ENCODE results near the gene WDR70.

Gene WDR70

DNA sequence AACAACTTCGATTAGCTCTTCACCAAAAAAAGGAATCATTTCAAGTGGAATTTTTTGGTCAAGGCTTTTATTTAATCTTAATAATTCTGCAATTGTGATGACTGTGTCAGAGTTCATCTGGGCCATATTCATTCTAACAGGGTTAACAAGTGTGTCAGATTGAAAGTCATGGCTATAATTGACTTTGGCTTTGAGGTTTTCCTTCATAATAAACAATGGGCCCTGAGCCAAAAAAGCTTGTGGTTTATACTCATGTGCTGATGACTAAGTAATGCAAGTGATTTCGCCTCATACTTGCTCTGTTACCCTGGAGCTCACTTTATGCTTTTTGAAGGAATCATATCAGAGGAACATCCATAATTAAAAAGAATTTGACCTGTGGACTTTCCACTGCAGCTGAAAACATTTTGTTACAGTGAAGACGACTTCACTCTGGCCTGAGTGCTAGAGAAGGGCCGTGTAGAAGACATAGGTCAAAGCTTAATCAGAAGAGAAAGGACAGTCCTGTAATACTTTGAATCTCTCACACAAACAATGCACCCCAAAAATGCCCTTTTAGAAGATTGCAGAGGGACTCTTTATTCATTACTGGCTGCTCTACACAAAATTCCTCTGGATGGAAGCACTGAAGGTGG, 359.1 kb downstream of the WDR70 start:
- no peak for TF ChIP-seq ZNF384 (IDR thresholded peaks at IDR 0.05)
- TF ChIP-seq, protein P1, sequence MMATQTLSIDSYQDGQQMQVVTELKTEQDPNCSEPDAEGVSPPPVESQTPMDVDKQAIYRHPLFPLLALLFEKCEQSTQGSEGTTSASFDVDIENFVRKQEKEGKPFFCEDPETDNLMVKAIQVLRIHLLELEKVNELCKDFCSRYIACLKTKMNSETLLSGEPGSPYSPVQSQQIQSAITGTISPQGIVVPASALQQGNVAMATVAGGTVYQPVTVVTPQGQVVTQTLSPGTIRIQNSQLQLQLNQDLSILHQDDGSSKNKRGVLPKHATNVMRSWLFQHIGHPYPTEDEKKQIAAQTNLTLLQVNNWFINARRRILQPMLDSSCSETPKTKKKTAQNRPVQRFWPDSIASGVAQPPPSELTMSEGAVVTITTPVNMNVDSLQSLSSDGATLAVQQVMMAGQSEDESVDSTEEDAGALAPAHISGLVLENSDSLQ (IDR thresholded peaks at IDR 0.05) = no peak
- no peak for TF ChIP-seq LEF1 (IDR thresholded peaks at IDR 0.05; ENCODE audit: borderline replicate concordance)
- TF ChIP-seq ELF4 (IDR thresholded peaks at IDR 0.05) = no peak
- no peak for TF ChIP-seq CTBP1 (IDR thresholded peaks at IDR 0.05; ENCODE audit: borderline replicate concordance)
- no peak for TF ChIP-seq SP1 (IDR thresholded peaks at IDR 0.05)
- TF ChIP-seq TARDBP (IDR thresholded peaks at IDR 0.05) = no peak
- TF ChIP-seq NFRKB (IDR thresholded peaks at IDR 0.05) = no peak
- TF ChIP-seq FOXK2 (IDR thresholded peaks at IDR 0.05) = no peak
- TF ChIP-seq L3MBTL2 (conservative IDR thresholded peaks at IDR 0.05) = no peak
- no peak for TF ChIP-seq SUZ12 (IDR thresholded peaks at IDR 0.05)
- no peak for TF ChIP-seq FOXM1 (IDR thresholded peaks at IDR 0.05; ENCODE audit: borderline replicate concordance)
- TF ChIP-seq HDGF (IDR thresholded peaks at IDR 0.05; ENCODE audit: borderline replicate concordance) = no peak
- TF ChIP-seq ARNT (IDR thresholded peaks at IDR 0.05) = no peak
- no peak for TF ChIP-seq BHLHE40 (IDR thresholded peaks at IDR 0.05; ENCODE audit: borderline replicate concordance)
- ChIA-PET CTCF (interaction anchor here (0.9 to 1.3 kb wide), 2 partner anchors 14 to 15 kb away, joined by 3 to 4 read pairs; no protein-coding TSS in a partner anchor), POLR2A (no interaction called here)
- DNase-seq (ENCODE audit: extremely low spot score) = no peak

DNA sequence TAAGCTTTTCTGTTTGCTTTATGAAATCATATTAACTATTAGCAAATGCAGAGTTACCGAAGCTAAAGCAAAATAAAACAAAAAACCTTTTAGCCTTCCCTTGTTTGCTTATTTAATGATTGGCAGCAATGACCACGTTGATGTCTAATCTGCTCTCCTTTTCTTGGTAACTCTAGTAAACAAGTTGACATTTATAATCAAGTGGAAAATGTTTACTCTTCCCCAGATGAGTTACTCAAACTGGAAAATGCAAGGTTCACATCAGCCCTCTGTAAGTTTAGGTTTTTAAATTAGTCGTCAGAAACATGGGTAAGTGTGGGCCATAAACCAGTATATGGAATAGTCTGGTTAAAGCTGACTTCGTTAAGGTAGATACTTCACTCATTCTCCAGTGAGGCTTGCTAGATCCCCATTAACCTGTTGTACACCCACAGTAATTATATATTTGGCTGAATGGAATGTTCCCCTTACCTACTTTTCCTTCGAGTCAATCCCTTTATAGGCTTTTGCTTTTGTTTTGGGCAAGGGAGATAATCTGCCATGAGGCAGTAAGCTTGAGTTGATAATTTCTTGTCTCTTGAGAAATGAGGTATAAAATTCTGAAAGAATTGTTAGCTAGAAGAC, 359.9 kb downstream of the WDR70 start:
- POLR2A ChIA-PET = no interaction called here
- no peak for DNase-seq (ENCODE audit: extremely low spot score)
- TF ChIP-seq L3MBTL2 (conservative IDR thresholded peaks at IDR 0.05) = no peak
- no peak for TF ChIP-seq ELF4 (IDR thresholded peaks at IDR 0.05)
- CTCF ChIA-PET = interaction anchor here (1.2 kb wide), 1 partner anchor 16 kb away, joined by 4 read pairs; no protein-coding TSS in a partner anchor

DNA sequence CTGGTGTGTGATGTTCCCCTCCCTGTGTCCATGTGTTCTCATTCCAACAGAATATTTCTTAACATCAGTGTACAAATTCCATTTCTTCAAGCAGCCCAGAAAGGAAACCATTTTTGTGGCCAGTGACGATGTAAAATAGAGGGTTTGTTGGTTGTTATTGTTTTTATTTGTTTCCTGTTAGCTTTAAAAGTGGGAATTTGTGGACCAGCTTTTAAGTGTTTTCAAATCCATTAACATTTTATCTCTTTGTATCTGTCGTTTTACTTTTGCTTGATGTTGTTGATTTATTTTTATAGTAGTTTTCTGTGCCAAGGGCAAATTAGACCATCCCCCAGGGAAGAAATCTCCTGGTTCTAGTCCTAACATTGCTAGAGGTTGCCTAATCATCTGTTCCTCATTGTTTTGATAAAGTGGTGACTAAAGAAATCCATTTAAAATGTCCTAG, 360.7 kb downstream of the WDR70 start:
- ChIA-PET CTCF (interaction anchor here (1.2 kb wide), 1 partner anchor 17 kb away, joined by 4 read pairs; no protein-coding TSS in a partner anchor), POLR2A (no interaction called here)
- TF ChIP-seq BHLHE40 (IDR thresholded peaks at IDR 0.05; ENCODE audit: borderline replicate concordance) (no peak), TARDBP (IDR thresholded peaks at IDR 0.05) (no peak), ZNF384 (IDR thresholded peaks at IDR 0.05) (no peak), CTBP1 (IDR thresholded peaks at IDR 0.05; ENCODE audit: borderline replicate concordance) (no peak), ARNT (IDR thresholded peaks at IDR 0.05) (no peak), NFRKB (IDR thresholded peaks at IDR 0.05) (no peak), SUZ12 (IDR thresholded peaks at IDR 0.05) (no peak), FOXA1 (IDR thresholded peaks at IDR 0.05) (no peak), L3MBTL2 (conservative IDR thresholded peaks at IDR 0.05) (no peak), ELF4 (IDR thresholded peaks at IDR 0.05) (no peak), LEF1 (IDR thresholded peaks at IDR 0.05; ENCODE audit: borderline replicate concordance) (no peak), HDGF (IDR thresholded peaks at IDR 0.05; ENCODE audit: borderline replicate concordance) (no peak), SP1 (IDR thresholded peaks at IDR 0.05) (no peak), FOXM1 (IDR thresholded peaks at IDR 0.05; ENCODE audit: borderline replicate concordance) (no peak), FOXK2 (IDR thresholded peaks at IDR 0.05) (no peak)
- TF ChIP-seq, protein P1 (IDR thresholded peaks at IDR 0.05) = no peak
- no peak for DNase-seq (ENCODE audit: extremely low spot score)

DNA sequence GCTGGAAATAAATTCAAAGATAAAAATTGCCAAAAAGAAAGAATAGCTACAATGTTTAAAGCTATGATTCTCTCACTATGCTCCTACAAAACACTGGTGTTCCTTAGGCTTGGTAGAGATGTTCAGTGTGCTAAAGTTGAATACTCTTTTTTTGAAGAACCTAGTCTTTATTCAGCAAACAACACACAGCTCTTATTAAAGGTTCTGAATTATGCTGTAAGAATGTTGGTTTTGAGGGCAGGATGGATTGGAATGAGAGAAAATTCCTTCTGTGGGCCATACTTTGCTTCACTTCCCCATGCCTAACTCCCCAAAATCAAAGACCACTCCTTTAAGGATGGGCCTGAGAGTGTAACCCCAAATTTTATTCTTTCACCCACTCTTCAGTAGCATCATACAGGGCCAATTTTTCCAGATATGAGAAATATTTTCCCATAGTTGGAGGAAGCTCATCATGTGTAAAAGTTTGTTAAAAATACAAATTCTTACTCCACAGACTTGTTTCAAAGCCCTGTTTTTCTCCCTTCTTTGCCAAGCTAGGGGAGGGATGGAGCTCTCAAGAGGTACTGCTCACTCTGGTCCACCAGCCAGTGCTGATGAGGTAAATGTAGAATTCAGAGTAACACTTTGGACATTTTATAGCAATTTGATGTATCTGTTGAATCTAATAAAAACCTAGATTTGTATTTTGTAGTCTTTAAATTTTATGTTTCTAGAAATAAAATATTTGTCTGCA, 361.4 kb downstream of the WDR70 start:
- CTCF ChIA-PET = interaction anchor here (1.2 kb wide), 1 partner anchor 18 kb away, joined by 4 read pairs; no protein-coding TSS in a partner anchor
- DNase-seq (ENCODE audit: extremely low spot score) = no peak
- TF ChIP-seq ELF4 (IDR thresholded peaks at IDR 0.05) (no peak), FOXK2 (IDR thresholded peaks at IDR 0.05) (no peak), HDGF (IDR thresholded peaks at IDR 0.05; ENCODE audit: borderline replicate concordance) (no peak), FOXM1 (IDR thresholded peaks at IDR 0.05; ENCODE audit: borderline replicate concordance) (no peak), BHLHE40 (IDR thresholded peaks at IDR 0.05; ENCODE audit: borderline replicate concordance) (no peak), ZNF384 (IDR thresholded peaks at IDR 0.05) (no peak), TARDBP (IDR thresholded peaks at IDR 0.05) (no peak), FOXA1 (IDR thresholded peaks at IDR 0.05) (no peak), ARNT (IDR thresholded peaks at IDR 0.05) (no peak), SP1 (IDR thresholded peaks at IDR 0.05) (no peak), SUZ12 (IDR thresholded peaks at IDR 0.05) (no peak), LEF1 (IDR thresholded peaks at IDR 0.05; ENCODE audit: borderline replicate concordance) (no peak)
- TF ChIP-seq, protein P1 (IDR thresholded peaks at IDR 0.05) = no peak
- POLR2A ChIA-PET = no interaction called here

DNA sequence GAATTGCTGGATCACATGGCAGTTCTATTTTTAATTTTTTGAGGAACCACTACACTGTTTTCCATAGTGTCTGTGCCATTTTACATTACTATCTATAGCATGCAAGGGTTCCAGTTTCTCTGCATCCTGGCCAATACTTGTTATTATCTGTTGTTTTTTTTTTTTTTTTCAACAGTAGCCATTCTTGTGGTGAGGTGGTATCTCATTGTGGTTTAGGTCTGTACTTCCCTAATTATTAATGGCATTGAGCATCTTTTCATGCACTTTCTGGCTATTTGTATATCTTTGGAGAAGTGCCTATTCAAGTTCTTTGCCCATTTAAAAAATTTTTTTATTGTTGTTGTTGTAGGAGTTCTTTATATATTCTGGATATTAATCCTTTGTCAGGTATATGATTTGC, 363.0 kb downstream of the WDR70 start:
- no peak for TF ChIP-seq LEF1 (IDR thresholded peaks at IDR 0.05; ENCODE audit: borderline replicate concordance)
- no peak for TF ChIP-seq ARNT (IDR thresholded peaks at IDR 0.05)
- no peak for TF ChIP-seq CTBP1 (IDR thresholded peaks at IDR 0.05; ENCODE audit: borderline replicate concordance)
- ChIA-PET POLR2A (no interaction called here), CTCF (no interaction called here)
- DNase-seq (ENCODE audit: extremely low spot score) = no peak

DNA sequence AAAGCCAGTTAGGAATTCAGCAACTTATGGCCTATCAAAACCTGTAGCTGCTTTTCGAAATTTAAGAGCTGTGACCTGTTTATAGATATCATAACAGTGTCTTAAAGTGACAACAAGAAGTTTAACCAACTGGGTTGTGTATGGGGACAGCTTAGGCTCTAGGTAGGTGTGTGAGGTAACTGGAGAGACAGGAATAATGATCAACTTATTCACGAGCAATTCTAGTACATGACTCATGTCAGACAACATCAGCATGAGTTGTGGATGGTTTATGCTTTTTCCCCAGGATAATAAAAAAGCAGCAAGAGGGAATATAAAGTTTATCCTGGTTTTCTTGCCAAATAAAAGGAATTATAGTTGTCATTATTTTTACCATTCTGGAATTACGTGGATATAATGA, 372.1 kb downstream of the WDR70 start:
- CTCF ChIA-PET = no interaction called here
- no peak for TF ChIP-seq SP1 (IDR thresholded peaks at IDR 0.05)
- no peak for TF ChIP-seq HDGF (IDR thresholded peaks at IDR 0.05; ENCODE audit: borderline replicate concordance)
- no peak for TF ChIP-seq FOXK2 (IDR thresholded peaks at IDR 0.05)
- no peak for TF ChIP-seq ARNT (IDR thresholded peaks at IDR 0.05)
- TF ChIP-seq TARDBP (IDR thresholded peaks at IDR 0.05) = no peak
- TF ChIP-seq, protein P1 (IDR thresholded peaks at IDR 0.05) = no peak
- no peak for TF ChIP-seq BHLHE40 (IDR thresholded peaks at IDR 0.05; ENCODE audit: borderline replicate concordance)
- POLR2A ChIA-PET = no interaction called here
- no peak for DNase-seq (ENCODE audit: extremely low spot score)

Measured in HEK293T (cell line).